ENCODE data around the gene CD82. TPM values are rescaled to one million over a fixed set of nuclear protein-coding genes. Genes with fewer than 3 reads are reported as not detected.

Gene CD82
- total RNA-seq, 1 donor from 2014 or later, result 770 TPM

GRCh38 chr11:44564670-44565210 is 723 bp upstream of the CD82 start:
- ChIA-PET CTCF (interaction anchor here (1.4 to 13.5 kb wide), 3 partner anchors 8 to 52 kb away, joined by 5 to 398 read pairs (median 9); no protein-coding TSS in a partner anchor), POLR2A (interaction anchor here (0.5 to 17.5 kb wide), 12 partner anchors 8 to 1418 kb away, joined by 3 to 485 read pairs (median 10); no protein-coding TSS in a partner anchor)
- Mint-ChIP-seq H3K27ac (peak overlapping the region; percentile 74), H3K4me3 (peak overlapping the region; percentile 92), H3K4me1 (peaks cover 72% of the 10 kb centered on the region), H3K36me3 (ENCODE audit: low read depth) (peaks cover 39% of the 10 kb centered on the region), H3K9me3 (no peaks in the 10 kb centered on the region), H3K27me3 (no peaks in the 10 kb centered on the region)
- ATAC-seq (ENCODE audit: low read depth) (no peak), DNase-seq (no peak)
- no peak for TF ChIP-seq CTCF (IDR thresholded peaks at IDR 0.05)
- intact Hi-C loops (cut with micrococcal nuclease), result loop anchor here (1.0 to 10.0 kb wide), 10 partner anchors 7 to 1368 kb away; partner anchors contain the start of genes API5 and SLC35C1

GRCh38 chr11:44565953-44566949 is 788 bp downstream of the CD82 start:
- peak overlapping the region; percentile 92 for H3K4me3 Mint-ChIP-seq
- TF ChIP-seq CTCF (IDR thresholded peaks at IDR 0.05), result no peak
- ChIA-PET CTCF (interaction anchor here (0.7 to 13.5 kb wide), 4 partner anchors 10 to 496 kb away, joined by 3 to 398 read pairs (median 7); no protein-coding TSS in a partner anchor), POLR2A (interaction anchor here (0.5 to 17.5 kb wide), 11 partner anchors 8 to 220 kb away, joined by 3 to 485 read pairs (median 7); no protein-coding TSS in a partner anchor)
- intact Hi-C loops (cut with micrococcal nuclease), result loop anchor here (1.0 to 10.0 kb wide), 10 partner anchors 9 to 1366 kb away; partner anchors contain the start of genes API5 and SLC35C1
- H3K27me3 Mint-ChIP-seq, result no peaks in the 10 kb centered on the region
- ATAC-seq (ENCODE audit: low read depth), result no peak
- H3K4me1 Mint-ChIP-seq, result peaks cover 72% of the 10 kb centered on the region
- H3K36me3 Mint-ChIP-seq (ENCODE audit: low read depth), result peaks cover 54% of the 10 kb centered on the region
- H3K9me3 Mint-ChIP-seq, result no peaks in the 10 kb centered on the region
- peak overlapping the region; percentile 80 for H3K27ac Mint-ChIP-seq
- DNase-seq, result no peak

GRCh38 chr11:44566952-44567875 is 1.8 kb downstream of the CD82 start:
- ATAC-seq (ENCODE audit: low read depth) (no peak), DNase-seq (no peak)
- H3K36me3 Mint-ChIP-seq (ENCODE audit: low read depth), result peaks cover 62% of the 10 kb centered on the region
- H3K9me3 Mint-ChIP-seq, result no peaks in the 10 kb centered on the region
- H3K4me1 Mint-ChIP-seq, result peaks cover 74% of the 10 kb centered on the region
- peak overlapping the region; percentile 80 for H3K27ac Mint-ChIP-seq
- peak overlapping the region; percentile 92 for H3K4me3 Mint-ChIP-seq
- TF ChIP-seq CTCF (IDR thresholded peaks at IDR 0.05), result no peak
- intact Hi-C loops (cut with micrococcal nuclease), result loop anchor here (5.0 to 10.0 kb wide), 5 partner anchors 515 to 1365 kb away; partner anchors contain the start of genes API5 and SLC35C1
- ChIA-PET POLR2A (interaction anchor here (2.2 to 17.5 kb wide), 6 partner anchors 10 to 50 kb away, joined by 7 to 485 read pairs (median 24); no protein-coding TSS in a partner anchor), CTCF (interaction anchor here (13.5 kb wide), 1 partner anchor 49 kb away, joined by 398 read pairs; no protein-coding TSS in a partner anchor)
- no peaks in the 10 kb centered on the region for H3K27me3 Mint-ChIP-seq

- ATAC-seq (ENCODE audit: low read depth), result no peak
- intact Hi-C loops (cut with micrococcal nuclease), result loop anchor here (5.0 to 10.0 kb wide), 5 partner anchors 514 to 1364 kb away; partner anchors contain the start of genes API5 and SLC35C1
- Mint-ChIP-seq H3K4me1 (peaks cover 78% of the 10 kb centered on the region), H3K27ac (peak overlapping the region; percentile 80), H3K36me3 (ENCODE audit: low read depth) (peaks cover 69% of the 10 kb centered on the region), H3K27me3 (no peaks in the 10 kb centered on the region), H3K9me3 (no peaks in the 10 kb centered on the region), H3K4me3 (peak overlapping the region; percentile 92)
- CTCF ChIA-PET, result no interaction called here
- DNase-seq, result no peak
- POLR2A ChIA-PET, result interaction anchor here (10.8 to 17.5 kb wide), 2 partner anchors 31 to 44 kb away, joined by 308 to 485 read pairs; no protein-coding TSS in a partner anchor
- TF ChIP-seq CTCF (IDR thresholded peaks at IDR 0.05), result no peak
Observed at GRCh38 chr11:44567876-44568256, 2.4 kb downstream of the CD82 start.

Data from activated B cell treated with CpG ODN at 0.5 μM for 24 hours (primary cell).